HepG2 (cell line): ENCODE data around the gene MAGEA9B. TPM values are rescaled to one million over a fixed set of nuclear protein-coding genes. Genes with fewer than 3 reads are reported as not detected.

Experiments
- ATM ChIP-seq: fragments of 450-650 bp; IDR thresholded peaks from 2 replicates; pipeline ENCODE4 v1.7.1; 2017; ENCODE audit warnings: mild to moderate bottlenecking, borderline replicate concordance
- DMAP1 ChIP-seq: IDR thresholded peaks from 2 replicates; pipeline ENCODE4 v1.6.1; 2016
- ETV5 ChIP-seq: IDR thresholded peaks from 2 replicates; pipeline ENCODE4 v1.6.1; 2018; ENCODE audit warnings: missing biosample characterization, missing genetic modification reagents, inconsistent platforms, borderline replicate concordance
- GABPA ChIP-seq, 2 experiments: IDR thresholded peaks; 2 replicates each; pipeline ENCODE4 v1.6.1; 2011 to 2016; ENCODE audit warnings: low read depth in 2 of 2, low read length in 1 of 2, missing biosample characterization in 1 of 2, missing genetic modification characterization in 1 of 2
- NR2F6 ChIP-seq, 2 experiments: IDR thresholded peaks; 2 replicates each; pipeline ENCODE4 v1.6.1; 2016; ENCODE audit warnings: antibody characterized with exemption in 1 of 2, mild to moderate bottlenecking in 1 of 2
- PCBP2 ChIP-seq: fragments of 200-400 bp; formaldehyde crosslinking; optimal IDR thresholded peaks from 2 replicates; pipeline ENCODE3; 2018; ENCODE audit warnings: low read length, low read depth; ENCODE audit not compliant: poor library complexity, severe bottlenecking
- SAP130 ChIP-seq: IDR thresholded peaks from 2 replicates; pipeline ENCODE4 v1.6.1; 2016; ENCODE audit warnings: low read depth
- SIN3B ChIP-seq: fragments of 150-350 bp; IDR thresholded peaks from 2 replicates; pipeline ENCODE4 v1.6.1; 2014; ENCODE audit warnings: low read length
- SMYD3 ChIP-seq: sonication (generic); formaldehyde crosslinking; IDR thresholded peaks from 2 replicates; pipeline ENCODE4 v1.8.1; 2023; ENCODE audit warnings: mild to moderate bottlenecking, missing genetic modification reagents
- SUZ12 ChIP-seq: fragments of 150-350 bp; IDR thresholded peaks from 2 replicates; pipeline ENCODE4 v1.6.1; 2014; ENCODE audit warnings: low read depth, low read length
- TBL1XR1 ChIP-seq: fragments of 150-350 bp; IDR thresholded peaks from 2 replicates; pipeline ENCODE4 v1.6.1; 2014; ENCODE audit warnings: borderline replicate concordance, low read length; ENCODE audit not compliant: partially characterized antibody
- TBX2 ChIP-seq: sonication (generic); formaldehyde crosslinking; IDR thresholded peaks from 2 replicates; pipeline ENCODE4 v1.5.0; 2020; ENCODE audit warnings: missing genetic modification reagents, mild to moderate bottlenecking, borderline replicate concordance
- ZNF34 ChIP-seq: sonication (generic); formaldehyde crosslinking; IDR thresholded peaks from 2 replicates; pipeline ENCODE4 v1.4.0; 2020; ENCODE audit warnings: mild to moderate bottlenecking, missing genetic modification reagents, borderline replicate concordance
- ZNF558 ChIP-seq: sonication (generic); formaldehyde crosslinking; IDR thresholded peaks from 2 replicates; pipeline ENCODE4 v1.9.0; 2022; ENCODE audit warnings: mild to moderate bottlenecking, missing genetic modification reagents, borderline replicate concordance
- ZNF766 ChIP-seq: sonication (generic); formaldehyde crosslinking; IDR thresholded peaks from 2 replicates; pipeline ENCODE4 v1.5.0; 2020; ENCODE audit warnings: missing genetic modification reagents, borderline replicate concordance
- ZSCAN20 ChIP-seq: sonication (generic); formaldehyde crosslinking; IDR thresholded peaks from 2 replicates; pipeline ENCODE4 v1.4.0; 2020; ENCODE audit warnings: missing genetic modification reagents, mild to moderate bottlenecking, borderline replicate concordance
- polyA plus RNA-seq, 8 experiments: library from polyadenylated mRNA; depleted of rRNA in 3 of 8; stranded (reverse) in 7 of 8; unstranded in 1 of 8; fragments of >200 nt; fragmentation: Illumina TruSeq in 4 of 8; extraction: Trizol in 4 of 8; gene quantifications; 2 replicates each; pipeline versions ENCODE4 v1.2.1 to v1.2.3, GENCODE V29; 2011 to 2016; ENCODE audit warnings: low read depth in 4 of 8, missing spikeins in 1 of 8, mixed read lengths in 1 of 8; ENCODE audit not compliant: insufficient read depth in 1 of 8
- total RNA-seq, 5 experiments: library from RNA; depleted of rRNA; stranded (reverse); fragments of >200 nt; fragmentation: Illumina TruSeq; extraction: Trizol; gene quantifications; 2 replicates each; pipeline ENCODE4 v1.2.3, GENCODE V29; 2016; ENCODE audit warnings: low read depth in 1 of 5
- TF ChIP-seq, protein P1 (sequence below): sonication (generic); formaldehyde crosslinking; IDR thresholded peaks from 2 replicates; pipeline ENCODE4 v1.4.0; 2020; ENCODE audit warnings: mild to moderate bottlenecking, missing genetic modification reagents
- TF ChIP-seq, protein P2 (sequence below): sonication (generic); formaldehyde crosslinking; IDR thresholded peaks from 2 replicates; pipeline ENCODE4 v1.4.0; 2020; ENCODE audit warnings: mild to moderate bottlenecking, missing genetic modification reagents, borderline replicate concordance
- TF ChIP-seq, protein P3 (sequence below): sonication (generic); formaldehyde crosslinking; IDR thresholded peaks from 2 replicates; pipeline ENCODE4 v1.4.0; 2020; ENCODE audit warnings: mild to moderate bottlenecking, missing genetic modification reagents
- TF ChIP-seq, protein P4 (sequence below): sonication (generic); formaldehyde crosslinking; IDR thresholded peaks from 2 replicates; pipeline ENCODE4 v1.4.0; 2020; ENCODE audit warnings: mild to moderate bottlenecking, missing genetic modification reagents

MAGEA9B gene
- total and polyA plus RNA-seq, 2 of the 13 experiments (the other 11 are each of a cell fraction or from before 2014, with no cell fraction given): 0.07 to 0.11 TPM

DNA sequence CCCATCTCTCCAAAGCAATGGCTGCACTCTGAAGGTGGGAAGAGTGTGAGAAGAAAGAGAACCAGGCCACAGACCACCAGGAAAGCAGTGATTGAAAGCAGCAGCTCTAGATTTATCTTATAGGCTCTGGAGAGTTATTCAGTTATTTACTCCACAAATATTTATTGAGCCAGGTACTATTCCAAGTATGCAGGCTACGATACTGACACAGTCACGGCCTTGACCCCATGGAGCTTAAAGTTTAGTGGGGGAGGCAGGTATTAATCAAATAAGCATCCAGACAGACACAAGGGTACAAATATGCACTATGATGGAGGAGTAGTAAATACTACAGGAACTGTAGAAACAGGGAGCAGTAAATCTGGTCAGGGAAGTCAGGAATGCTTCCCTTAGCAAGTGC is 41.5 kb upstream of the MAGEA9B start (continued):
- TF ChIP-seq, protein P1, sequence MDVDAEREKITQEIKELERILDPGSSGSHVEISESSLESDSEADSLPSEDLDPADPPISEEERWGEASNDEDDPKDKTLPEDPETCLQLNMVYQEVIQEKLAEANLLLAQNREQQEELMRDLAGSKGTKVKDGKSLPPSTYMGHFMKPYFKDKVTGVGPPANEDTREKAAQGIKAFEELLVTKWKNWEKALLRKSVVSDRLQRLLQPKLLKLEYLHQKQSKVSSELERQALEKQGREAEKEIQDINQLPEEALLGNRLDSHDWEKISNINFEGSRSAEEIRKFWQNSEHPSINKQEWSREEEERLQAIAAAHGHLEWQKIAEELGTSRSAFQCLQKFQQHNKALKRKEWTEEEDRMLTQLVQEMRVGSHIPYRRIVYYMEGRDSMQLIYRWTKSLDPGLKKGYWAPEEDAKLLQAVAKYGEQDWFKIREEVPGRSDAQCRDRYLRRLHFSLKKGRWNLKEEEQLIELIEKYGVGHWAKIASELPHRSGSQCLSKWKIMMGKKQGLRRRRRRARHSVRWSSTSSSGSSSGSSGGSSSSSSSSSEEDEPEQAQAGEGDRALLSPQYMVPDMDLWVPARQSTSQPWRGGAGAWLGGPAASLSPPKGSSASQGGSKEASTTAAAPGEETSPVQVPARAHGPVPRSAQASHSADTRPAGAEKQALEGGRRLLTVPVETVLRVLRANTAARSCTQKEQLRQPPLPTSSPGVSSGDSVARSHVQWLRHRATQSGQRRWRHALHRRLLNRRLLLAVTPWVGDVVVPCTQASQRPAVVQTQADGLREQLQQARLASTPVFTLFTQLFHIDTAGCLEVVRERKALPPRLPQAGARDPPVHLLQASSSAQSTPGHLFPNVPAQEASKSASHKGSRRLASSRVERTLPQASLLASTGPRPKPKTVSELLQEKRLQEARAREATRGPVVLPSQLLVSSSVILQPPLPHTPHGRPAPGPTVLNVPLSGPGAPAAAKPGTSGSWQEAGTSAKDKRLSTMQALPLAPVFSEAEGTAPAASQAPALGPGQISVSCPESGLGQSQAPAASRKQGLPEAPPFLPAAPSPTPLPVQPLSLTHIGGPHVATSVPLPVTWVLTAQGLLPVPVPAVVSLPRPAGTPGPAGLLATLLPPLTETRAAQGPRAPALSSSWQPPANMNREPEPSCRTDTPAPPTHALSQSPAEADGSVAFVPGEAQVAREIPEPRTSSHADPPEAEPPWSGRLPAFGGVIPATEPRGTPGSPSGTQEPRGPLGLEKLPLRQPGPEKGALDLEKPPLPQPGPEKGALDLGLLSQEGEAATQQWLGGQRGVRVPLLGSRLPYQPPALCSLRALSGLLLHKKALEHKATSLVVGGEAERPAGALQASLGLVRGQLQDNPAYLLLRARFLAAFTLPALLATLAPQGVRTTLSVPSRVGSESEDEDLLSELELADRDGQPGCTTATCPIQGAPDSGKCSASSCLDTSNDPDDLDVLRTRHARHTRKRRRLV: no peak
- TF ChIP-seq ZNF766 (CRISPR knock-in tag): no peak
- TF ChIP-seq PCBP2: no peak
- no peak for TF ChIP-seq SMYD3 (CRISPR knock-in tag)
- no peak for TF ChIP-seq ETV5 (CRISPR knock-in tag)
- TF ChIP-seq ATM: no peak
- TF ChIP-seq, protein P2, sequence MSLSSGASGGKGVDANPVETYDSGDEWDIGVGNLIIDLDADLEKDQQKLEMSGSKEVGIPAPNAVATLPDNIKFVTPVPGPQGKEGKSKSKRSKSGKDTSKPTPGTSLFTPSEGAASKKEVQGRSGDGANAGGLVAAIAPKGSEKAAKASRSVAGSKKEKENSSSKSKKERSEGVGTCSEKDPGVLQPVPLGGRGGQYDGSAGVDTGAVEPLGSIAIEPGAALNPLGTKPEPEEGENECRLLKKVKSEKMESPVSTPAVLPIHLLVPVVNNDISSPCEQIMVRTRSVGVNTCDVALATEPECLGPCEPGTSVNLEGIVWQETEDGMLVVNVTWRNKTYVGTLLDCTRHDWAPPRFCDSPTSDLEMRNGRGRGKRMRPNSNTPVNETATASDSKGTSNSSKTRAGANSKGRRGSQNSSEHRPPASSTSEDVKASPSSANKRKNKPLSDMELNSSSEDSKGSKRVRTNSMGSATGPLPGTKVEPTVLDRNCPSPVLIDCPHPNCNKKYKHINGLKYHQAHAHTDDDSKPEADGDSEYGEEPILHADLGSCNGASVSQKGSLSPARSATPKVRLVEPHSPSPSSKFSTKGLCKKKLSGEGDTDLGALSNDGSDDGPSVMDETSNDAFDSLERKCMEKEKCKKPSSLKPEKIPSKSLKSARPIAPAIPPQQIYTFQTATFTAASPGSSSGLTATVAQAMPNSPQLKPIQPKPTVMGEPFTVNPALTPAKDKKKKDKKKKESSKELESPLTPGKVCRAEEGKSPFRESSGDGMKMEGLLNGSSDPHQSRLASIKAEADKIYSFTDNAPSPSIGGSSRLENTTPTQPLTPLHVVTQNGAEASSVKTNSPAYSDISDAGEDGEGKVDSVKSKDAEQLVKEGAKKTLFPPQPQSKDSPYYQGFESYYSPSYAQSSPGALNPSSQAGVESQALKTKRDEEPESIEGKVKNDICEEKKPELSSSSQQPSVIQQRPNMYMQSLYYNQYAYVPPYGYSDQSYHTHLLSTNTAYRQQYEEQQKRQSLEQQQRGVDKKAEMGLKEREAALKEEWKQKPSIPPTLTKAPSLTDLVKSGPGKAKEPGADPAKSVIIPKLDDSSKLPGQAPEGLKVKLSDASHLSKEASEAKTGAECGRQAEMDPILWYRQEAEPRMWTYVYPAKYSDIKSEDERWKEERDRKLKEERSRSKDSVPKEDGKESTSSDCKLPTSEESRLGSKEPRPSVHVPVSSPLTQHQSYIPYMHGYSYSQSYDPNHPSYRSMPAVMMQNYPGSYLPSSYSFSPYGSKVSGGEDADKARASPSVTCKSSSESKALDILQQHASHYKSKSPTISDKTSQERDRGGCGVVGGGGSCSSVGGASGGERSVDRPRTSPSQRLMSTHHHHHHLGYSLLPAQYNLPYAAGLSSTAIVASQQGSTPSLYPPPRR: no peak
- TF ChIP-seq SUZ12: no peak
- TF ChIP-seq GABPA (IDR thresholded peaks at IDR 0.05; ENCODE audit: low read depth, low read length): no peak
- no peak for TF ChIP-seq GABPA (CRISPR knock-in tag; IDR thresholded peaks at IDR 0.05; ENCODE audit: low read depth)
- TF ChIP-seq ZNF558 (CRISPR knock-in tag): no peak
- TF ChIP-seq ZNF34: no peak
- TF ChIP-seq SAP130: 0 out of 2 replicates have a peak, but pooled peaks have one; percentile 14
- TF ChIP-seq, protein P3, sequence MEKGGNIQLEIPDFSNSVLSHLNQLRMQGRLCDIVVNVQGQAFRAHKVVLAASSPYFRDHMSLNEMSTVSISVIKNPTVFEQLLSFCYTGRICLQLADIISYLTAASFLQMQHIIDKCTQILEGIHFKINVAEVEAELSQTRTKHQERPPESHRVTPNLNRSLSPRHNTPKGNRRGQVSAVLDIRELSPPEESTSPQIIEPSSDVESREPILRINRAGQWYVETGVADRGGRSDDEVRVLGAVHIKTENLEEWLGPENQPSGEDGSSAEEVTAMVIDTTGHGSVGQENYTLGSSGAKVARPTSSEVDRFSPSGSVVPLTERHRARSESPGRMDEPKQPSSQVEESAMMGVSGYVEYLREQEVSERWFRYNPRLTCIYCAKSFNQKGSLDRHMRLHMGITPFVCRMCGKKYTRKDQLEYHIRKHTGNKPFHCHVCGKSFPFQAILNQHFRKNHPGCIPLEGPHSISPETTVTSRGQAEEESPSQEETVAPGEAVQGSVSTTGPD (CRISPR knock-in tag): no peak
- no peak for TF ChIP-seq ZSCAN20 (CRISPR knock-in tag)
- no peak for TF ChIP-seq SIN3B
- TF ChIP-seq NR2F6 (IDR thresholded peaks at IDR 0.05): peak; percentile 50
- peak; percentile 47; the same call in 1 of the 2 replicates for TF ChIP-seq NR2F6 (CRISPR knock-in tag; IDR thresholded peaks at IDR 0.05)
- no peak for TF ChIP-seq TBL1XR1
- TF ChIP-seq DMAP1: no peak
- no peak for TF ChIP-seq TBX2 (CRISPR knock-in tag)
- TF ChIP-seq, protein P4, sequence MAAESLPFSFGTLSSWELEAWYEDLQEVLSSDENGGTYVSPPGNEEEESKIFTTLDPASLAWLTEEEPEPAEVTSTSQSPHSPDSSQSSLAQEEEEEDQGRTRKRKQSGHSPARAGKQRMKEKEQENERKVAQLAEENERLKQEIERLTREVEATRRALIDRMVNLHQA (CRISPR knock-in tag): no peak
